Left ventricle myocardium superior (tissue), 1 donor: ENCODE results near the gene KCNF1. TPM values are rescaled to one million over a fixed set of nuclear protein-coding genes. Genes with fewer than 3 reads are reported as not detected.
A peak's percentile ranks its signal among the peaks of the same experiment; 100 is the strongest.

ENCODE experiments used
- ATAC-seq: fragments of 200-7000 bp; cut with Tn5 transposase; one replicate; pipeline ENCODE4 v1.9.1; 2020; ENCODE audit warnings: mild to moderate bottlenecking, moderate library complexity
- DNase-seq: peaks from one replicate; pipeline ENCODE4 v3.0.0-alpha.2; 2020
- intact Hi-C: fragments of 100-400 bp; cut with micrococcal nuclease; formaldehyde crosslinking; loops from one replicate; pipeline ENCODE4 v1.11.0; 2022
- total RNA-seq: library from RNA; stranded (reverse); fragmentation: NEBNext Ultra II Directional; extraction: Animal tissue kit (Norgen Biotek cat#: 25700); gene quantifications from one replicate; pipeline ENCODE4 v1.2.1, GENCODE V29; 2021
- donor health status: DM: no; HTN: yes; CAD: no; lungs with severe emphysema.

KCNF1 gene
- total RNA-seq, 1 donor from 2014 or later = 0.17 TPM

DNA sequence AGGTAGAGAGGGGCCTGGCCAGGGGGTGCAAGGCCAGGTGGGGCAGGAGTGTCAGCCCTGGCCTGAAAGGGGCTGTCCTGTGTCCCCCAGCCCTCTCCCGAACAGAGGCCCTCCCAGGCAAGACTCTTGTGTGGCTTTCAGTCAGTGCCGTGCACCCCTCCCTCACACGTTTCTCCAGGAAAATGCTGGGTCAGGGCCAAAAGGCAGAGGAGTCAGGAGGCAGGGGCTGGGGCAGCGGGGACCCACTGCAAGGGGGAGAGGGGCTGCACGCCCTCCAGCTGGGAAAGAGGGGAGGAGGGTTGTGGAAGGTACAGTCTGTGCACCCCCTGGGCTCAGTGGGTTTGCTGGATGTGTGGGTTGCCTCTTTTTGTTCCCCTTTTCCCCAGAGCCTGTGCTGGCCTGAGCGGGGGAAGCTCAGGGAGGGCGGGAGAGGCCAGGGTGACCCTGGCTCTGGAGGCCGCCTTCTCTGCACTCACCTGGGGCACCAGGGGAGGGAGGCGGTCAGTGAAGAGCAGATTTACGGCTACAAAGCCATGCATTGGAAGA is 4.1 kb downstream of the KCNF1 start:
- intact Hi-C loops = no loop called here
- ATAC-seq (no peak), DNase-seq (no peak)

DNA sequence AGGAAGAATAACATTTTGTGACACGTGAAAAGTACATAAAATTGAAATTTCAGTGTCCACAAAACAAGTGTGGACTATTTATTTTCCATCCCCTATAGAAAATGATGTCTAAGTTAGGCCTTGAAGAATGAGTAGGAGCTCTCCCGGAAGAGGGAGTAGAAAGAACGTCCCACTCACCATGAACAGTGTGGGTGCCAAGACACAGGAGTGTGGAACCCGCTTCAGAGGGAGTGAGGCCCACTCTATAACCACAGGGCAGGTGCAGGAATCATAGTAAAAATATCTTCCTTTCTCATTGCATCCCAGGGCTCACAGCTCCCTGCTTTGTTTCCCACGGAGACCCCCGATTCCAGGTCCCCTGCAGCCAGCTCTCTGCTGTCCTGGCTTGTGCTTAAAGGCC is 5.2 kb downstream of the KCNF1 start:
- intact Hi-C loops = no loop called here
- ATAC-seq (no peak), DNase-seq (no peak)

GRCh38 chr2:10917927-10918326 is 6.2 kb downstream of the KCNF1 start:
- intact Hi-C loops = no loop called here

DNA sequence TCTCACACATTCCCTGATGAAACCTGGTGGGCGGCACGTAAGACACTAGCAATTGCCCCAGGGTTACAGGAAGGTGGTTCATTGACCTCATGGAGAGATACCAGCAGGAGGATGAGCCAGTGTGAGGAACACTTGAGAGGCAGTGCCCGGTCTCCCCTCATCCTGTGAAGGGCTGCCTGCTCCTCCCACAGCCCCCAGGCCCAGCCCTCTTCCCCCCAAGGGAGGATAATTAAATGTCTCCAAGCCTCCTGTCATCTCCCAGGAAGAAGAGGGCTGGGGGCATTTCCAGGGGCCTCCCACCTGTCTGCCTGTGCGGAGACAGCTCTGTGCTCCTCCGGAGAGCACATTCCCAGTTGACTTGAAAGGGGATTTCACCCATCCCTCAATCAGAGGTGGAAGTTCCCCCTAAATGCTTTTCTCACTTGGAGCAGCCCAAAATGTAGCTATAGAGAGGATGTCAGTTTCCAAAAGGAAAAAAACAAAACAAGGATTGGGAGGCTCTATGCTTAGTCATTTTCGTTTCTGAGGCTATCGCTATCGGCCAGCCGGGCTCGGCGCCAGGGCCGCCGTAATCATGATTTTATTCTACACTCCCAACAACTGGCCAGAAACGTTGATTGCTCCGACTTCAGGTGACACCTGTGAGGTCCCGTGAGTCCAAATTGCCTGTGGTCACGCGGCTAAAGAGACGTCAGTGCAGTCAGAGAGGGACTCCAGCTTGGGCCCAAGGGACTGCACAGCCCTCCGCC is 7.1 kb downstream of the KCNF1 start:
- intact Hi-C loops = no loop called here
- peak; percentile 71 for DNase-seq
- peak; percentile 31 for ATAC-seq

More at GRCh38 chr2:10917927-10918326, 6.2 kb downstream of the KCNF1 start:
- no peak for DNase-seq
- no peak for ATAC-seq

DNA sequence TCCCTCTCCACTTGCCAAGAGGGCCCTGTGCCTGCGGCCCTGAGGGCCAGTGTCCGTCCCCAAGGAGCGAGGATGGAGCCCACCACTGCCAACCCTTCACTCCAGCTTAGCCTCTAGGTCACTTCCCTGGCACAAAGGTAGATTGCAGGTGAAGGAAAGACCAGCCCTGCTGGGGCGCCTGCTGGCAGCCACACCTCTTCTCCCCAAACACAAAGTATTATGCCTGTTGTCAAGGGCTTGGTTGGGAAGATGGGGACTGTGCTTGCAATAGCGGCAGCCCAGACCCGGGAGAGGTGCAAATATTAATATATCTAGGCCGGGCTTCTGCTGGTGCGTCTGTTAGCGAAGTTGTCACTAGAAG is 7.7 kb downstream of the KCNF1 start:
- intact Hi-C loops = no loop called here
- no peak for ATAC-seq
- no peak for DNase-seq

- DNase-seq = no peak
These were observed 8.3 kb downstream of the KCNF1 start for GRCh38 chr2:10919771-10920621.

DNA sequence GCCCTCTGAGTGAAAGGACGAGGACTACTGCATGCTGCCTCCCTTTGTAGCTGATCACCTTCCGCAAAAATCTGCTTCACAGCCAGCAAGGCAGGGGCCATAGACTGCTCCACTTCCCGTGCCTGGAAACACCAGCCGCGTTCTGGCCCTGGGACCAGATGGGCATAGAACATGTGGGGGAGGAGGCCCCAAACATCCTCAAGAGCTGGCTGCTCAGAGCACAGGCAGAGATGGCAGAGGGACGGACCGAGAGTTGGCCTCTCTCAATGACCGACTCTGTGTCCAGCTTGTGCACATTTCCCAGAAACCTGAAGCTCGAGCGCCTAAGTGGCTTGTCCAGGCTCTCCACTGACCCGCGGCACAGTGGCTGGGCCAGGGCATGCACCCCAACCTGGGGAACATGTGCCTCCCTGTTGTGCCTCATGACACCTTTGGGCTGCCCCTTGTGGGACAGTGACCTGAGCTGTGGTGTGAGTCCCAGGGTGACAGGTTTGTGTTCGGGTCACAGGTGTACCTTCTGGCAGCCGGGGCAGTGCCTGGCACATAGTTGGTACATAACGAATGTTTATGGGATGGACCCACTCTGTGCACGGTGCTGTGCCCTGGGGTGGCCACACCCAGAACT is 9.1 kb downstream of the KCNF1 start:
- ATAC-seq = no peak
- intact Hi-C loops = no loop called here
- DNase-seq = no peak

More at GRCh38 chr2:10919771-10920621, 8.3 kb downstream of the KCNF1 start:
- intact Hi-C loops = no loop called here
- ATAC-seq = no peak

DNA sequence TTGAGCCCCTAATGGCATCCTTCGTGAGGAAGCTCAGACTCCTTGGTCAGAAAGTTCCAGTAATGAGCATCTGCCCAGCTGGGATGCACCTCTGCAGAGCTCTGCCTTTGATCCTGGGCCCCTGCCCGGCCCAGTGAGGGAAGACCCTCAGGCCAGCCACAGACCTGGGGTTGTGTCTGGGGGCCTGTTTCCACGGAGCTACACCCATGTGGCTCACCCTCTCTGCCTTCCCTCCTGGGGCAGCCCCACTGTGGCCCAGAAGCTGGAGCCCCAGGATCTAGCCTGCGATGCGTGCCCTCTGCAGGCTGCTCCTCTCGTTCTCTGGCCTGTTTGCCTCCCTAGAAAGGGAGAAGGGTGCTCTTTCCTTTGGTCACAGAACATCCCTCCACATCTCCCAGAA is 9.8 kb downstream of the KCNF1 start:
- DNase-seq (no peak), ATAC-seq (no peak)
- intact Hi-C loops = no loop called here

DNA sequence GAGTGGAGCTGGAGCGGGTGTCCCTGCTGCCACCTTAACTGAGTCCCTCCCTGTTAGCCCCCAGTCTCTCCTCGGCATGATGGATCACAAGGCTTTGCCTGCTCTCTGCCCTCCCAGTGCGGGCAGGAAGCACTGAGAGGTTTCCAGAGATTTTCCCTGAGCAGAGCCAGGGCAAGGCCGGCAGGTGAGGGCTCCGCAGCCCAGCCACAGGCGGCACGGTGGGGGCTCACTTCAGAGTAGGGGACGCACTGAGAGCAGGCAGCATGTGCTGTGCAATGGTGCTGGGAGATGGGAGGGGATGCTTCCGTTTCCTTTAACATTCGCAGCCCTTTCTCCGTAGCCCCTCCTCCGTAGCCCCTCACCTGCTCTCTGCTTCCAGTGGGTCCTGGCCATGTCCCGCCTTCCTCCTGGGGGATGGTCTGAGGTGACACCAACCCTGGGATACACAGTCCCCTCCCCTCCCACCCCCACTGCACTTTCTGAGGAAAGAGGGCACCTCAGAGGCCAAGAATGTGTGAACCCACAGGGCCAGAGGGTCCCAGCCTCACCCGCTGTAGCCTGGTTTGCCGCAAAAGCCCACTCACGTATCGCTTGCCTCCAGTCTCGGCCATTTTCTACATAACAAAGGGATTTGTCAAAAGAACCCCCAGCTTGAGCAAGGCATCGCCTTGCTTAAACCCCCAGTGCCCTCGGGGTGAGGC is 10.7 kb downstream of the KCNF1 start:
- intact Hi-C loops = no loop called here
- no peak for DNase-seq
- ATAC-seq = no peak

GRCh38 chr2:10923008-10923375 is 11.3 kb downstream of the KCNF1 start:
- no peak for DNase-seq
- no peak for ATAC-seq
- intact Hi-C loops = no loop called here

- no peak for DNase-seq
- intact Hi-C loops = no loop called here
- no peak for ATAC-seq
These were observed 12.2 kb downstream of the KCNF1 start for GRCh38 chr2:10923965-10924364.

DNA sequence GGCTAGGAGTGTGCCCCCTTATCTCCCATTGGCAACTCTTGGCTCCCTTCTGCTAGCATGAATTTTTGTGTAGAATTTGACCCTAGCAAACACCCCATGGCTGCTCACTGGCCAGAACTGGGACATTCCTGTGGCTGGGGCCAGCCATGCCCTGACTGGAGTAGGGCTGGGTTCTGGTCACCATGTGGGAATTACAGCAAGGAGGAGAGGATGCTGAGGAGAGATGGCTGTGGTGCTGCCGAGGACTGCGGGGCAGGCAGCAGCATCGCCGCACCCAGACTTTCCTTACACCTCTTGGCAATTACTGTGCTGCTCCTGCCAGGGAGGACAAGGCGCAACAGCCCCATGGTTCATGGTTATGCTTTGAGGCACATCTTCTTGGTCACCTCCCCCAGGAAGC is 12.7 kb downstream of the KCNF1 start:
- intact Hi-C loops = no loop called here
- ATAC-seq (no peak), DNase-seq (no peak)

- ATAC-seq (no peak), DNase-seq (no peak)
- intact Hi-C loops = no loop called here
These were observed 13.1 kb downstream of the KCNF1 start for GRCh38 chr2:10924859-10925258.

- DNase-seq (peak; percentile 26), ATAC-seq (no peak)
- intact Hi-C loops = no loop called here
These were observed 14.6 kb downstream of the KCNF1 start for GRCh38 chr2:10926191-10926820.

DNA sequence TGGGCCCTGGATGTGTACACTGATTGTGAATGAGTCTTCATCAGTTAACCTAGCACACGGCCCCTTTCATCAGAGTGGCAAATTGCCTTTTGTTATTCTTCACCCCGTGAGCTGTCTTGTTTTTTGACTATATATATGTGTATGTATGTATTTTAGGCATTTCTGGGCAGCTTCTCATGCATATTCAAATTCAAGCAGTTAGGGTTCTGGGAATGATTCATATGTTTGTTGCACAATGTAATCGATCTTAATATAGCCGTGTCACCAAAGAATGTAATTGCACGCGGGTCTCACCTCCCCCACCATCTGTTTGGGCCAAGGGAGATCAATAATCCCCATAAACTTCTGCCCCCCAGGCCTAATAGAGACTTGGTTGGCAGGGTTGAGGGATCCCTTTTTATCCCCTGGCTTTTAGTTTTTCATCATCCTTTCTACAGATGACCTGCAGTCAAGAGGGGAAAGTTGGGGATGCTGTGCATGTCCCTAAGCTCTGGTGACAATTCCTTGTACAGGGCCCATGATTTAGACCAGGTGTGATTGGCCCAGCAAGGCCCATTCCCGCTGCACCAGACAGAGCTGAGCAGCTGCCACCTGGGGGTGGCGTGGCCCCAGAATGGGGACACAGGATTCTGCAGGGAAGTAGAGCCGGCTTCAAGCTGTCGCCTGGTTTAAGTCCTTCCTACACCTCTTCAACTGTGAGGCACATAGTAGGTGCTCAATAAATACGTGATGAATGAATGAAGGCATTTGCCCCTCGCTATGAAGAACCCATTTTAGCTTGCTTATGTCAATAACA is 19.2 kb downstream of the KCNF1 start:
- intact Hi-C loops = no loop called here

GRCh38 chr2:10931710-10932255 is 20.0 kb downstream of the KCNF1 start:
- intact Hi-C loops = no loop called here
- DNase-seq = no peak
- no peak for ATAC-seq

More for the DNA sequence above, 19.2 kb downstream of the KCNF1 start:
- ATAC-seq = no peak
- no peak for DNase-seq

DNA sequence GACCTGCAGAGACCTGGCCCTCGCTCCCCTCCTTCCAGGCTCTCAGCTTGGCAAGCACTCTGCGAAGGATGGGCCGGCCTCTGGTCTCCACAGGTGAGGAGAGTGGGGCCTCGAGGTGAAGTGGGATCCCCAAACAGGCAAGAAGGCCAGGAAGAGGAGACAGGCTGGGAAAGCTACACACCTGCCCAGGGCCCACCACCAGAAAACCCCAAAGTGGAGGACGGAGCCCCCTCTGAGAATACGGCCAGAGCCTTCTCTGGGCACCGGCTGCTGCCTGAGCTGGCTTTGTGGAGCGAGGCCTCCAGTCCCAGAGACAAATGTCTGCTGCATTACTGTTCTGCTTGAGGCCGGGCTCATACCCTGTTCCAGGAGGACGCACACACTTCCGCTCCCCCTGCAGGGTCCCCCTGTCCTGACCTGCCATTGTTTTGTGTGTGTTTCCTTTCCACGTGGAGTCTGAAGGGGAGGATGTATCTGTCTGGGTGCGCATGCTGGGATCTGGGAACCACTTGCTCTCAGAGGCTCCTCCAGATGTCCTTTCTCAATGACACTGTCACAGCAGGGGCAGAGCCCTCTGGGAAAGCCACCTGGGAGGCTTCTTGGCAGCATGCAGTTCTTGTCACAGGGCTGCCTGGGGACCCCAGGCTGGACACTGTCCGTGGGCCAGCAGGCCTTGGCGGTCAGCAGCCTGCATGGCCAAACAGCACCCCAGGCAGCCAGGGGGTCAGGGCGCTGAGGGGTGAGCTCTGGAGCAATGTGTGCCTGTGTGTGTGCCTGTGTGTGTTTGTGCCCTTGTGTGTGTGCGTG is 20.8 kb downstream of the KCNF1 start:
- DNase-seq (no peak), ATAC-seq (peak; percentile 43)
- intact Hi-C loops = no loop called here
